Kidney glomerular epithelial cell (primary cell): ENCODE results near the gene ARHGAP12.
A peak's percentile ranks its signal among the peaks of the same experiment; 100 is the strongest.

Source experiments
- DNase-seq: peaks from one replicate; lab custom pipeline; 2025; lab: John Stamatoyannopoulos, UW

ARHGAP12 gene

GRCh38 chr10:31947144-31947926 lies 18.7 kb upstream of the ARHGAP12 start:
- DNase-seq, result peak; percentile 38

DNA sequence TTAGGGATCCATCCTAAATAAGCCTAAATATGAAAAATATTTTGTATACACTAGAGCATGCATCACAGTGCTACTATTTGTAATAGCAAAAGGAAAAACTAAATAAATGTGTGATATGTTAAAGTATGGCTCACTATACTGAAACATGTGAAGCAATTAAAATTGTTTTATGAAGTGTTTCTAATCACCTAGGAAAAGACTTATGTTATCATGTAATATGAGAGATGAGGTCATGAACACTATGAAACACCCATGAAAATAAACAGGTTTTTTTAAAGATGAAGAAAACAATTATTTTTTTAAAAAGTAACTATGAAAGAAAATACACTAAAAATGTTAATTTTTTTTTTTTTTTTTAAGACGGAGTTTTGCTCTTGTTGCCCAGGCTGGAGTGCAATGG lies 16.8 kb upstream of the ARHGAP12 start:
- DNase-seq, result no peak

- DNase-seq, result no peak
These were observed 15.4 kb upstream of the ARHGAP12 start for GRCh38 chr10:31944071-31944433.

DNA sequence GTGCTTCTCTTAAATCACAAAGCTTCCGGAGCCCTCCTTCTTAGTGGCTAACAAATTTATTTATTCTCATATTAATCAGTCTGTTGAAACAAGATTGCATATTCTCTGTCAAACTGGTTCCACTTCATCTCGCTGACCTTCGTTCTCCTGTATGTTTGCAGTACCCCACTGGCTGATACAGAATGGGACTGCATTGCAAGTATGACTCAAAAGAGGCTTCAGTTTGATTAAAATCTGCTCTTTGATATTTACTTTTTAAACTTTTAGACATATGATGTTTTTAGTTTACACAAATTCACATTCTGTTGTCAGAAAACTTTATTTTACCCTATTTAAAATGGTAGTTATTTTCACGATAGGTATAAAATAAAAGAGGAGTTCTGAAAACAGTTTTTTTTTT lies 14.3 kb upstream of the ARHGAP12 start:
- DNase-seq, result no peak

GRCh38 chr10:31942435-31942834 lies 13.8 kb upstream of the ARHGAP12 start:
- DNase-seq, result no peak

- DNase-seq, result peak; percentile 93
These were observed 12.4 kb upstream of the ARHGAP12 start for GRCh38 chr10:31940839-31941653.

- no peak for DNase-seq
These were observed 11.4 kb upstream of the ARHGAP12 start for GRCh38 chr10:31939797-31940708.

DNA sequence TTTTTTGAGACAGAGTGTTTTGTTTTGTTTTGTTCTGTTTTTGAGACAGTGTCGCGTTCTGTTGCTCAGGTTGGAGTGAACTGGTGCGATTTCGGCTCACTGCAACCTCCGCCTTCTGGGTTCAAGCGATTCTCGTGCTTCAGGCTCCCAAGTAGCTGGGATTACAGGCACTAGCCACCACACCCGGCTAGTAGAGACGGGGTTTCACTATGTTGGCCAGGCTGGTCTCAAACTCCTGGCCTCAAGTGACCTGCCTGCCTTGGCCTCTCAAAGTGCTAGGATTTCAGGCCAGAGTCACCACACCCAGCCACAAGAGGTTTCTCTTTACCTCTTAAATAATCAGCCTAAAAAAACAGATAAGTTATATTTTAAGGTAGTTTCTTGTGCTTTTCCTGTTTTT lies 8.7 kb upstream of the ARHGAP12 start:
- no peak for DNase-seq

DNA sequence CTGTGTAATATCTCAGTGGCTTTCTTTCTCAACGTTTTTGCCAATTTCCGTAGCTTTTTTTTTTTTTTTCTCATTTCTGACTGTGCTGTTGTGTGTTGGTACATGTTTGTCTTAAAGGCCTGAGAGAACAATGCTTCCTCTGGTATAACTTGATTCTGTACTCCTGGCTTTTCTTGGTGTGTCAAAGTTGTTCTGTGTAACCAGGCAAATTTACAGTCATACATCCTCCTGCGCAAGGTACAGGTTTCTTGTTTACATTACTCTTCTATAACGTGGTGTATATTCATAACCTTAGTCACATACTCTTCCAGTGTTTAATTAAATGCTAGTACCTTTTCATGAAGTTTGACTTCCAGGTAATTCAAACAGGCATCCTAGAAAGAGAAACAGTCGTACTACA lies 8.3 kb upstream of the ARHGAP12 start:
- DNase-seq, result no peak

DNA sequence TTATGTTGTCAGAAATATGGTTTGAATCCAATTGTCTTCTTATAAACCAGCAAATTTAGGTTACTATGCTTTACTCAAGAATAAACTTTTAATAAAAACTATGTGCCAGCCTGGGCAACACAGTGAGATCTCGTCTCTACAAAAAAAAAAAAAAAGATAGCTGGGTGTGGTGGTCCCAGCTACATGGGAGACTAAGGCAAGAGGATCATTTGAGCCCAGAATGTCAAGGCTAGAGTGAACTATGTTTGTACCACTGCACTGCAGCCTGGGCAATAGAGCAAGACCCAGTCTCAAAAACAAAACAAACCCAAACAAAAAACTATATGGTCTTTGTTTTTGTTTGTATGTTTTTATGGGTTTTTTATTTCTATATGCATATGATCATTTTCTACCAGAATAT lies 7.5 kb upstream of the ARHGAP12 start:
- DNase-seq, result no peak

DNA sequence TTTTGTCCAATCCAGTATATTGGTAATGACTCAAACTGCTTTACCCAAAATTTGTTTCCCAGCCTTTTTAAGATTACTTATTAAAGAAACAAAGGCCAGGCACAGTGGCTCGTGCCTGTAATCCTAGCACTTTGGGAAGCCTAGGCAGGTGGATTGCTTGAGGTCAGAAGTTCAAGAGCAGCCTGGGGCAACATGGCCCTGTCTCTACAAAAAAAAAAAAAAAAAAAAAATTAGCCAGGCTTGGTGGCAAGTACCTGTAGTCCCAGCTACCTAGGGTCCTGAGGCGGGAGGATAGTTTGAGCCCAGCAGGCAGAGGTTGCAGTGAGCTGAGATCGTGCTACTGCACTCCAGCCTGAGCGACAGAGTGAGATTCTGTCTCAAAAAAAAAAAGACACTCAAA lies 7.0 kb upstream of the ARHGAP12 start:
- no peak for DNase-seq

DNA sequence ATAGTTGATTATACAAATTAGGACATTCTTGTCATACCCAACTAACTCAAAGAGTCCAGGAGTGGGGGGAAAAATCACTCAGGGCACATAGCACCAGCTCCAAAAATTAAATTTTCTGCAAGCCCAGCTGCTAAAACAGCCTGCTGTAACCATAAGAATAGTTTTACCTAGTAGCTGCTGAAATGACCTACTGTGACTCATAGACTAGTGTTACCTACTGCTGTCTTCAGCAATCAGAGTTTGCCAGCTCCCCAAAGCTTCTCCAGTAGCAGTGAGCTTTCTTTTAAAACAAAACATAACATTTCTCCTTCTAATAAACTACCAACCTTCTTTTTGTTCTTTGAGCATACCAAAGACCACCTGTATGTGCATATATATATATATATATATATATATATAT lies 4.2 kb upstream of the ARHGAP12 start:
- DNase-seq, result peak; percentile 20

GRCh38 chr10:31930856-31931255 lies 2.2 kb upstream of the ARHGAP12 start:
- no peak for DNase-seq

DNA sequence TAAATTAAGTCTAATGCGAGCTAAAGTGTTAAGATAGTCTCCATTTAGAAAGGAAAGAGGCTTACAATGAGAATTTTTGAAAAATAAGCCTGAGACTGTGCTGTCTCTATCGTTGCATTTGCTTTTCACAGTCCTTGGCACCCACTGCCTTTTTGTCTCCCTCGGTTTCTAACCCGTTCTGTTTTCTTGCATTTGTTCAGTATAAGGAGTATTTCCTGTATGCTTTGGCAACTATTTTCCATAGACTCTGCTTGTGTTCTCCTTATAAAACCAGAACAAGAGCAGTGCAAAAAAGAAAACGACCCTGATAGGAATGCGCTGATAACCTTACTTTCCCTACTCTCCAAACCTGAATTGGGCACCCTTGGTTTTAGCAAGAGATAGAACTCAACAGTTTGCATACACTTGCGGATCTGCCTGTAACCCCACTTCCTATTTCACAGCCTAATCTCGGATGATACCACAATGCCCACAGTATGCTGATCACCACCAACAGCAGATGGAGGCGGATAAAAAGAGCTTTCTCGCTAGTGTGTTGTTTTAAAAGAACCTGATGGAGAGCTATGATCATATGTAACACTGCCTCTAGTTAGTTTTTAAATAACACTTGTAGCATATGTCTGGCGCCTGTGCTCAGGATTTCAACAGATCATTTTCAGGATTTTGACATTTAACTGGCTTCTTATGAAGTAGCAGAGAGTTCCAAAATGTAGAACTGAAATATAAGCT lies 1.6 kb upstream of the ARHGAP12 start:
- no peak for DNase-seq

GRCh38 chr10:31929261-31930022 lies 811 bp upstream of the ARHGAP12 start:
- DNase-seq, result peak; percentile 43

DNA sequence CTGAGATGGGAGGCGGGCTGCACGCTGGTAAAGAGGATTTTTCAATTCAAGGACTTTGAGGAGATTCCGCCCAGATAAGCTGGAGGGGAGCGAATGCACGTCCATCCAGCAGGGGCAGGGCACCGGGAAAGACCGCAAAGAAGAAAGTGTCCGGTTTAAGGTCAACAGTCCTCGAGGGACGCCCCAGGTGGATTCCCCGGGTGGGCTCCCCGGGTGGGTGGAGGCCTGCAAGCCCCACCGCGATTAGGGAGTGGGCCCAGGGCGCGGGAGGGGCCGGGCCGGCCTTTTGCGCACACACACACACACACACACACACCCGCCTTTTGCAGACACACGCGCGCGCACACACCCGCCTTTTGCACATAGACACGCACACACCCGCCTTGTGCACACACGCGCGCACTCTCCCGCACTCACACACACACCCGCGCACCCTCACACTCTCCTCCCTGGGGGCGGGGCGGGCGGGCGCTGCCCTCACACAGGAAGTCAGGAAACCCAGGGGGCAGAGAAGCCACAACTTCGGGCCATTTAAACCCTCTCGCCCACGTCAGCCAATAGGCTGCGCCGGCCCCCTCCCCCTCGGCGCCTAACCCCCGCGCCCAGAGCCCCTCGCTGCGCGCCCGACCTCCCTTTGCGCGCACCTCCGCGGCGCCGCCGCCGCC lies 615 bp downstream of the ARHGAP12 start:
- DNase-seq, result peak; percentile 16

GRCh38 chr10:31927565-31927883 lies 1.1 kb downstream of the ARHGAP12 start:
- no peak for DNase-seq

GRCh38 chr10:31926765-31927564 lies 1.7 kb downstream of the ARHGAP12 start:
- no peak for DNase-seq

GRCh38 chr10:31926160-31926559 lies 2.5 kb downstream of the ARHGAP12 start:
- no peak for DNase-seq

DNA sequence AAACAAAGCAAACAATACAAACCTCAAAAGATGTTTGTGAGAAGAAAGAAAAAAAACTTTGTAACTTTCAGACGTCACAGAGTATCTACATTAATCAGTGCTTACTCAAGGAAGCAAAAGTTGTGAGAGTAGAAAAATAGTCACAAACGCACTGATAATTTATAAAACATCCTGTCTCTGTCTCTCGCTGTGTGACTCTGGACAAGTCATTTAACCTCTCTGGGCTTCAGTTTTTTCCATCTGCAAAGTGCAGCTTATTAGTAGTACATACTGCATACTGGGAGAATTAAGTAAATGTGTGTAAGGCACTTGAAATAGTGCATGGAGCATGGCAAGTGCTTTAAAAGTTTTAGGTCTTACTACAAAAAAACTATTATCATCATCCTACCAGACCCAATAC lies 3.8 kb downstream of the ARHGAP12 start:
- no peak for DNase-seq
